ENCODE results near the gene SCARF2.
A peak's percentile ranks its signal among the peaks of the same experiment; 100 is the strongest.
"Not testable (repeated sequence)": the region's sequence is repeated elsewhere in the genome, so short reads cannot be mapped to it uniquely, and the experiment has no call there.

The SCARF2 gene

GRCh38 chr22:20437613-20438426 is at the start of gene SCARF2:
Gene SCARF2, minus strand, starts transcription at chr22:20437825. Its CDS starts 71 bp downstream, at chr22:20437754.
- no peak for DNase-seq

- DNase-seq = no peak
These were observed 48.6 kb upstream of the SCARF2 start for GRCh38 chr22:20486229-20486628.

GRCh38 chr22:20484948-20485683 is 47.5 kb upstream of the SCARF2 start:
- no peak for DNase-seq

GRCh38 chr22:20483771-20484170 is 46.1 kb upstream of the SCARF2 start:
- no peak for DNase-seq

GRCh38 chr22:20483143-20483506 is 45.5 kb upstream of the SCARF2 start:
- DNase-seq = not testable (repeated sequence)

- no peak for DNase-seq
These were observed 42.1 kb upstream of the SCARF2 start for GRCh38 chr22:20479612-20480196.

- DNase-seq = not testable (repeated sequence)
These were observed 40.4 kb upstream of the SCARF2 start for GRCh38 chr22:20478059-20478458.

GRCh38 chr22:20475569-20475968 is 37.9 kb upstream of the SCARF2 start:
- not testable (repeated sequence) for DNase-seq

GRCh38 chr22:20475115-20475436 is 37.5 kb upstream of the SCARF2 start:
- DNase-seq = no peak

- DNase-seq = no peak
These were observed 35.2 kb upstream of the SCARF2 start for GRCh38 chr22:20472629-20473442.

- DNase-seq = no peak
These were observed 33.7 kb upstream of the SCARF2 start for GRCh38 chr22:20471126-20471833.

GRCh38 chr22:20470525-20470924 is 32.9 kb upstream of the SCARF2 start:
- DNase-seq = not testable (repeated sequence)

- no peak for DNase-seq
These were observed 31.7 kb upstream of the SCARF2 start for GRCh38 chr22:20469110-20469868.

- no peak for DNase-seq
These were observed 29.2 kb upstream of the SCARF2 start for GRCh38 chr22:20466659-20467379.

GRCh38 chr22:20465759-20466077 is 28.1 kb upstream of the SCARF2 start:
- no peak for DNase-seq

GRCh38 chr22:20464912-20465758 is 27.5 kb upstream of the SCARF2 start:
- DNase-seq = no peak

- DNase-seq = peak; percentile 71
These were observed 26.5 kb upstream of the SCARF2 start for GRCh38 chr22:20464096-20464614.

- peak; percentile 46 for DNase-seq
These were observed 25.9 kb upstream of the SCARF2 start for GRCh38 chr22:20463324-20464095.

GRCh38 chr22:20459862-20460261 is 22.2 kb upstream of the SCARF2 start:
- no peak for DNase-seq
